Rectal smooth muscle tissue (tissue), 1 donor: ENCODE data around the gene PRX.
A peak's percentile ranks its signal among the peaks of the same experiment; 100 is the strongest.
"Not testable (repeated sequence)": the region's sequence is repeated elsewhere in the genome, so short reads cannot be mapped to it uniquely, and the experiment has no call there.

ENCODE experiments used
- H3K27ac ChIP-seq: one replicate; pipeline ENCODE4 v1.7.0; 2013; ENCODE audit warnings: low read depth, low read length, inconsistent platforms
- H3K27me3 ChIP-seq: one replicate; pipeline ENCODE4 v1.7.0; 2013; ENCODE audit warnings: low read length; ENCODE audit not compliant: control insufficient read depth, insufficient read depth
- H3K36me3 ChIP-seq: one replicate; pipeline ENCODE4 v1.7.0; 2013; ENCODE audit warnings: low read length; ENCODE audit not compliant: control insufficient read depth, insufficient read depth
- H3K4me1 ChIP-seq: one replicate; pipeline ENCODE4 v1.7.0; 2013; ENCODE audit warnings: low read length; ENCODE audit not compliant: control insufficient read depth, insufficient read depth
- H3K4me3 ChIP-seq: one replicate; pipeline ENCODE4 v1.7.0; 2013; ENCODE audit warnings: low read length
- H3K9ac ChIP-seq: one replicate; pipeline ENCODE4 v1.7.0; 2013; ENCODE audit warnings: low read length

Gene PRX

GRCh38 chr19:40446263-40446784 lies 33.1 kb upstream of the PRX start:
- peaks cover 11% of the 10 kb centered on the region for H3K4me1 ChIP-seq
- no peak overlapping the region for H3K27ac ChIP-seq
- no peak overlapping the region for H3K9ac ChIP-seq
- peaks cover 10% of the 10 kb centered on the region for H3K36me3 ChIP-seq
- H3K4me3 ChIP-seq: no peak overlapping the region
- no peaks in the 10 kb centered on the region for H3K27me3 ChIP-seq

GRCh38 chr19:40445780-40446262 lies 32.6 kb upstream of the PRX start:
- Histone ChIP-seq H3K27ac (no peak overlapping the region), H3K4me1 (peaks cover 14% of the 10 kb centered on the region), H3K36me3 (peaks cover 15% of the 10 kb centered on the region), H3K4me3 (no peak overlapping the region), H3K9ac (no peak overlapping the region), H3K27me3 (no peaks in the 10 kb centered on the region)

- Histone ChIP-seq H3K27me3 (no peaks in the 10 kb centered on the region), H3K36me3 (peaks cover 22% of the 10 kb centered on the region), H3K4me1 (peaks cover 14% of the 10 kb centered on the region), H3K27ac (peak overlapping the region; percentile 95), H3K9ac (peak overlapping the region; percentile 96), H3K4me3 (peak overlapping the region; percentile 95)
Measured at GRCh38 chr19:40444825-40445312, 31.7 kb upstream of the PRX start.

- Histone ChIP-seq H3K36me3 (peaks cover 22% of the 10 kb centered on the region), H3K27me3 (no peaks in the 10 kb centered on the region), H3K27ac (peak within 1 kb of the TSS; percentile 95), H3K9ac (peak within 1 kb of the TSS; percentile 98), H3K4me3 (peak within 1 kb of the TSS; percentile 99), H3K4me1 (peaks cover 14% of the 10 kb centered on the region)
Measured at GRCh38 chr19:40444000-40444824, 31.0 kb upstream of the PRX start, which contains the start of gene SERTAD3. Gene SERTAD3 (minus strand): TSS chr19:40444335. CDS start chr19:40442080, 2,255 bp downstream.

GRCh38 chr19:40443131-40443999 lies 30.2 kb upstream of the PRX start:
- Histone ChIP-seq H3K27ac (peak overlapping the region; percentile 95), H3K36me3 (peaks cover 18% of the 10 kb centered on the region), H3K4me1 (peaks cover 14% of the 10 kb centered on the region)

GRCh38 chr19:40442328-40443130 lies 29.4 kb upstream of the PRX start:
- H3K27me3 ChIP-seq: no peaks in the 10 kb centered on the region
- H3K27ac ChIP-seq: peak overlapping the region; percentile 68
- H3K9ac ChIP-seq: no peak overlapping the region
- peaks cover 18% of the 10 kb centered on the region for H3K36me3 ChIP-seq
- H3K4me3 ChIP-seq: peak overlapping the region; percentile 69
- H3K4me1 ChIP-seq: peaks cover 14% of the 10 kb centered on the region

More at GRCh38 chr19:40443131-40443999, 30.2 kb upstream of the PRX start:
- Histone ChIP-seq H3K27me3 (no peaks in the 10 kb centered on the region), H3K9ac (peak overlapping the region; percentile 98), H3K4me3 (peak overlapping the region; percentile 99)

- peaks cover 14% of the 10 kb centered on the region for H3K4me1 ChIP-seq
- no peaks in the 10 kb centered on the region for H3K27me3 ChIP-seq
- no peak overlapping the region for H3K9ac ChIP-seq
- peaks cover 18% of the 10 kb centered on the region for H3K36me3 ChIP-seq
- peak overlapping the region; percentile 69 for H3K4me3 ChIP-seq
- H3K27ac ChIP-seq: no peak overlapping the region
Measured at GRCh38 chr19:40441719-40442253, 28.6 kb upstream of the PRX start.

- Histone ChIP-seq H3K9ac (no peak overlapping the region), H3K36me3 (peaks cover 18% of the 10 kb centered on the region), H3K27me3 (no peaks in the 10 kb centered on the region), H3K27ac (no peak overlapping the region), H3K4me3 (no peak overlapping the region), H3K4me1 (peaks cover 14% of the 10 kb centered on the region)
Measured at GRCh38 chr19:40438284-40438683, 25.1 kb upstream of the PRX start.

GRCh38 chr19:40433391-40434216 lies 20.4 kb upstream of the PRX start:
- Histone ChIP-seq H3K27ac (peak overlapping the region; percentile 98), H3K27me3 (no peaks in the 10 kb centered on the region), H3K36me3 (no peaks in the 10 kb centered on the region), H3K4me3 (peak overlapping the region; percentile 77), H3K4me1 (peaks cover 3% of the 10 kb centered on the region), H3K9ac (peak overlapping the region; percentile 82)

- H3K27me3 ChIP-seq, H3K4me1 ChIP-seq, H3K36me3 ChIP-seq, H3K9ac ChIP-seq: not testable (repeated sequence)
- Histone ChIP-seq H3K4me3 (peak overlapping the region; percentile 77), H3K27ac (peak overlapping the region; percentile 98)
Measured at GRCh38 chr19:40432760-40433159, 19.6 kb upstream of the PRX start.

GRCh38 chr19:40431698-40432097 lies 18.5 kb upstream of the PRX start:
- H3K9ac ChIP-seq: no peak overlapping the region
- H3K27me3 ChIP-seq: no peaks in the 10 kb centered on the region
- no peak overlapping the region for H3K4me3 ChIP-seq
- peaks cover 3% of the 10 kb centered on the region for H3K4me1 ChIP-seq
- H3K36me3 ChIP-seq: no peaks in the 10 kb centered on the region
- H3K27ac ChIP-seq: no peak overlapping the region
